OCI-LY3 (cell line): ENCODE data around the gene CEP112.

Source experiments
- H2AFZ ChIP-seq: fragments of 200-600, 300-600 bp; shearing (Covaris generic); 2 replicates; pipeline ENCODE4 v1.6.0; 2014; ENCODE audit warnings: antibody characterized with exemption, low read depth, low read length
- H3K27ac ChIP-seq: fragments of 200-600, 300-600 bp; sonication (generic); 2 replicates; pipeline ENCODE4 v1.5.1; 2014; ENCODE audit warnings: mild to moderate bottlenecking, low read length, moderate library complexity, mixed read lengths
- H3K27me3 ChIP-seq: fragments of 200-600, 300-600 bp; sonication (generic); 2 replicates; pipeline ENCODE4 v1.6.1; 2014; ENCODE audit warnings: low read depth, low read length, mixed read lengths
- H3K36me3 ChIP-seq: fragments of 200-600, 300-600 bp; sonication (generic); replicated peaks from 2 replicates; pipeline ENCODE3; 2014; ENCODE audit warnings: low read depth, low read length, mixed read lengths
- H3K4me1 ChIP-seq: fragments of 300-600, 200-600 bp; sonication (generic); 2 replicates; pipeline ENCODE4 v1.6.1; 2014; ENCODE audit warnings: low read length, mixed read lengths
- H3K4me2 ChIP-seq: fragments of 200-600, 300-600 bp; sonication (generic); 2 replicates; pipeline ENCODE4 v1.6.1; 2014; ENCODE audit warnings: low read length, mixed read lengths
- H3K4me3 ChIP-seq: fragments of 300-600, 200-600 bp; sonication (generic); 2 replicates; pipeline ENCODE4 v1.5.1; 2014; ENCODE audit warnings: antibody characterized with exemption, mild to moderate bottlenecking, low read length, moderate library complexity
- H3K79me2 ChIP-seq: fragments of 300-600, 200-600 bp; shearing (Covaris generic); 2 replicates; pipeline ENCODE4 v1.6.1; 2014; ENCODE audit warnings: mild to moderate bottlenecking, low read length, mixed read lengths
- H3K9ac ChIP-seq: fragments of 300-600, 200-600 bp; shearing (Covaris generic); 2 replicates; pipeline ENCODE4 v1.6.0; 2014; ENCODE audit warnings: mild to moderate bottlenecking, low read length, moderate library complexity
- H3K9me3 ChIP-seq: fragments of 200-600, 300-600 bp; shearing (Covaris generic); 2 replicates; pipeline ENCODE4 v1.6.1; 2014; ENCODE audit warnings: low read length, mixed read lengths; ENCODE audit not compliant: insufficient read depth
- H4K20me1 ChIP-seq: fragments of 200-600, 300-600 bp; sonication (generic); 2 replicates; pipeline ENCODE4 v1.6.1; 2016; ENCODE audit warnings: low read length, mixed read lengths; ENCODE audit not compliant: insufficient read depth
- CTCF ChIP-seq: fragments of 200-600, 300-600 bp; sonication (generic); IDR thresholded peaks from 2 replicates; pipeline ENCODE4 v1.5.1; 2014; ENCODE audit warnings: antibody characterized with exemption, low read length, low read depth
- EZH2phosphoT487 ChIP-seq: fragments of 200-600 bp; shearing (Covaris generic); IDR thresholded peaks from 2 replicates; pipeline ENCODE4 v1.6.1; 2018; ENCODE audit warnings: antibody characterized with exemption, mixed run types, low read depth

The CEP112 gene

GRCh38 chr17:65898651-65899050, 293.3 kb downstream of the CEP112 start:
- Histone ChIP-seq H3K27me3 (no peaks in the 10 kb centered on the region), H3K79me2 (no peaks in the 10 kb centered on the region), H3K9me3 (no peaks in the 10 kb centered on the region), H3K36me3 (no peaks in the 10 kb centered on the region), H3K9ac (no peak overlapping the region), H4K20me1 (no peaks in the 10 kb centered on the region), H3K4me1 (peaks cover 4% of the 10 kb centered on the region), H2AFZ (no peak overlapping the region), H3K4me3 (no peak overlapping the region), H3K27ac (no peak overlapping the region), H3K4me2 (no peak overlapping the region)
- no peak for TF ChIP-seq EZH2phosphoT487
- TF ChIP-seq CTCF = no peak

GRCh38 chr17:65896889-65897288, 295.0 kb downstream of the CEP112 start:
- Histone ChIP-seq H3K27me3 (no peaks in the 10 kb centered on the region), H4K20me1 (no peaks in the 10 kb centered on the region), H3K79me2 (no peaks in the 10 kb centered on the region), H3K9ac (no peak overlapping the region), H3K4me3 (no peak overlapping the region), H3K27ac (no peak overlapping the region), H3K36me3 (no peaks in the 10 kb centered on the region), H3K4me2 (no peak overlapping the region), H2AFZ (no peak overlapping the region), H3K9me3 (no peaks in the 10 kb centered on the region), H3K4me1 (peaks cover 19% of the 10 kb centered on the region)
- TF ChIP-seq EZH2phosphoT487 (no peak), CTCF (no peak)

GRCh38 chr17:65895969-65896368, 296.0 kb downstream of the CEP112 start:
- no peak for TF ChIP-seq CTCF
- no peak for TF ChIP-seq EZH2phosphoT487
- H3K4me2 ChIP-seq = no peak overlapping the region
- no peaks in the 10 kb centered on the region for H3K36me3 ChIP-seq
- no peaks in the 10 kb centered on the region for H3K27me3 ChIP-seq
- no peak overlapping the region for H3K9ac ChIP-seq
- H3K27ac ChIP-seq = no peak overlapping the region
- no peaks in the 10 kb centered on the region for H3K9me3 ChIP-seq
- H3K79me2 ChIP-seq = no peaks in the 10 kb centered on the region
- H2AFZ ChIP-seq = no peak overlapping the region
- no peak overlapping the region for H3K4me3 ChIP-seq
- peaks cover 25% of the 10 kb centered on the region for H3K4me1 ChIP-seq
- H4K20me1 ChIP-seq = no peaks in the 10 kb centered on the region

- H3K4me3 ChIP-seq = no peak overlapping the region
- H2AFZ ChIP-seq = no peak overlapping the region
- TF ChIP-seq EZH2phosphoT487 (no peak), CTCF (no peak)
- H3K4me1 ChIP-seq = peaks cover 25% of the 10 kb centered on the region
- no peaks in the 10 kb centered on the region for H3K36me3 ChIP-seq
- H3K9me3 ChIP-seq = no peaks in the 10 kb centered on the region
- no peaks in the 10 kb centered on the region for H3K79me2 ChIP-seq
- no peak overlapping the region for H3K9ac ChIP-seq
- no peaks in the 10 kb centered on the region for H3K27me3 ChIP-seq
- no peak overlapping the region for H3K4me2 ChIP-seq
- no peak overlapping the region for H3K27ac ChIP-seq
- no peaks in the 10 kb centered on the region for H4K20me1 ChIP-seq
Observed at GRCh38 chr17:65893692-65894279, 298.1 kb downstream of the CEP112 start.
